GM21619 (cell line): ENCODE measurements around the gene TP53BP2.

Experiments used
- ATAC-seq: cut with Tn5 transposase; IDR thresholded peaks from one replicate; pipeline ENCODE4 v1.9.1; 2021; ENCODE audit not compliant: unreplicated experiment

The TP53BP2 gene

GRCh38 chr1:223770621-223771315 is 75.0 kb downstream of the TP53BP2 start:
- no peak for ATAC-seq

- ATAC-seq = no peak
Measured at GRCh38 chr1:223765719-223766340, 79.9 kb downstream of the TP53BP2 start.

GRCh38 chr1:223765036-223765718 is 80.6 kb downstream of the TP53BP2 start:
- ATAC-seq = no peak

GRCh38 chr1:223763881-223764280 is 81.9 kb downstream of the TP53BP2 start:
- no peak for ATAC-seq

- no peak for ATAC-seq
Measured at GRCh38 chr1:223763251-223763650, 82.5 kb downstream of the TP53BP2 start.

- no peak for ATAC-seq
Measured at GRCh38 chr1:223761411-223761810, 84.3 kb downstream of the TP53BP2 start.

- ATAC-seq = no peak
Measured at GRCh38 chr1:223760833-223761232, 84.9 kb downstream of the TP53BP2 start.

GRCh38 chr1:223759273-223759672 is 86.5 kb downstream of the TP53BP2 start:
- no peak for ATAC-seq

GRCh38 chr1:223758734-223759133 is 87.0 kb downstream of the TP53BP2 start:
- ATAC-seq = no peak

GRCh38 chr1:223756806-223757700 is 88.7 kb downstream of the TP53BP2 start:
- ATAC-seq = no peak

- no peak for ATAC-seq
Measured at GRCh38 chr1:223755992-223756775, 89.6 kb downstream of the TP53BP2 start.

GRCh38 chr1:223755432-223755792 is 90.3 kb downstream of the TP53BP2 start:
- no peak for ATAC-seq

GRCh38 chr1:223754681-223755431 is 90.9 kb downstream of the TP53BP2 start:
- no peak for ATAC-seq

- ATAC-seq = no peak
Measured at GRCh38 chr1:223752721-223753515, 92.8 kb downstream of the TP53BP2 start.

- no peak for ATAC-seq
Measured at GRCh38 chr1:223751696-223752095, 94.1 kb downstream of the TP53BP2 start.

GRCh38 chr1:223750730-223751570 is 94.8 kb downstream of the TP53BP2 start:
- no peak for ATAC-seq

GRCh38 chr1:223748773-223749733 is 96.7 kb downstream of the TP53BP2 start:
- ATAC-seq = peak; percentile 64
